Type B pancreatic cell (in vitro differentiated cells): ENCODE results near the gene CGB8. TPM values are rescaled to one million over a fixed set of nuclear protein-coding genes. Genes with fewer than 3 reads are reported as not detected.
A peak's percentile ranks its signal among the peaks of the same experiment; 100 is the strongest.

ENCODE experiments used
- DNase-seq: peaks from one replicate; pipeline ENCODE4 v3.0.0; 2021; ENCODE audit warnings: mixed read lengths; ENCODE audit not compliant: unreplicated experiment; ENCODE audit errors: extremely low spot score
- H3K27ac Mint-ChIP-seq: 2 replicates; pipeline ENCODE4 v1.8.0; 2021; ENCODE audit warnings: mild to moderate bottlenecking, mixed read lengths
- H3K27me3 Mint-ChIP-seq: 2 replicates; pipeline ENCODE4 v1.8.0; 2021; ENCODE audit warnings: mixed read lengths
- H3K36me3 Mint-ChIP-seq: 2 replicates; pipeline ENCODE4 v1.8.0; 2021; ENCODE audit warnings: mixed read lengths
- H3K4me1 Mint-ChIP-seq: one replicate; pipeline ENCODE4 v1.8.0; 2021; ENCODE audit warnings: mixed read lengths; ENCODE audit not compliant: unreplicated experiment
- H3K4me3 Mint-ChIP-seq: 2 replicates; pipeline ENCODE4 v1.8.0; 2021; ENCODE audit warnings: mild to moderate bottlenecking, mixed read lengths
- H3K9me3 Mint-ChIP-seq: 2 replicates; pipeline ENCODE4 v1.8.0; 2021; ENCODE audit warnings: mixed read lengths
- total RNA-seq: library from RNA; stranded (reverse); gene quantifications from 2 replicates; pipeline ENCODE4 v1.2.1, GENCODE V29; 2021; ENCODE audit warnings: low replicate concordance
- TF ChIP-seq, protein P1 (sequence below): fragments of 200-600 bp; sonication (generic); conservative IDR thresholded peaks from 2 replicates; pipeline ENCODE4 v1.5.0; 2021; ENCODE audit warnings: antibody characterized with exemption, mild to moderate bottlenecking

The CGB8 gene
- total RNA-seq, 1 donor from 2014 or later = not detected

- H3K27ac Mint-ChIP-seq = peak overlapping the region; percentile 79
- H3K36me3 Mint-ChIP-seq = peaks cover 11% of the 10 kb centered on the region
- no peaks in the 10 kb centered on the region for H3K9me3 Mint-ChIP-seq
- peaks cover 2% of the 10 kb centered on the region for H3K27me3 Mint-ChIP-seq
- TF ChIP-seq, protein P1, sequence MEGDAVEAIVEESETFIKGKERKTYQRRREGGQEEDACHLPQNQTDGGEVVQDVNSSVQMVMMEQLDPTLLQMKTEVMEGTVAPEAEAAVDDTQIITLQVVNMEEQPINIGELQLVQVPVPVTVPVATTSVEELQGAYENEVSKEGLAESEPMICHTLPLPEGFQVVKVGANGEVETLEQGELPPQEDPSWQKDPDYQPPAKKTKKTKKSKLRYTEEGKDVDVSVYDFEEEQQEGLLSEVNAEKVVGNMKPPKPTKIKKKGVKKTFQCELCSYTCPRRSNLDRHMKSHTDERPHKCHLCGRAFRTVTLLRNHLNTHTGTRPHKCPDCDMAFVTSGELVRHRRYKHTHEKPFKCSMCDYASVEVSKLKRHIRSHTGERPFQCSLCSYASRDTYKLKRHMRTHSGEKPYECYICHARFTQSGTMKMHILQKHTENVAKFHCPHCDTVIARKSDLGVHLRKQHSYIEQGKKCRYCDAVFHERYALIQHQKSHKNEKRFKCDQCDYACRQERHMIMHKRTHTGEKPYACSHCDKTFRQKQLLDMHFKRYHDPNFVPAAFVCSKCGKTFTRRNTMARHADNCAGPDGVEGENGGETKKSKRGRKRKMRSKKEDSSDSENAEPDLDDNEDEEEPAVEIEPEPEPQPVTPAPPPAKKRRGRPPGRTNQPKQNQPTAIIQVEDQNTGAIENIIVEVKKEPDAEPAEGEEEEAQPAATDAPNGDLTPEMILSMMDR = no peak
- peaks cover 10% of the 10 kb centered on the region for H3K4me1 Mint-ChIP-seq
- no peak for DNase-seq
- peak overlapping the region; percentile 97 for H3K4me3 Mint-ChIP-seq
Measured at GRCh38 chr19:49086296-49086695, 37.4 kb upstream of the CGB8 start.

- peak overlapping the region; percentile 79 for H3K27ac Mint-ChIP-seq
- TF ChIP-seq, protein P1 = no peak
- peaks cover 10% of the 10 kb centered on the region for H3K4me1 Mint-ChIP-seq
- H3K9me3 Mint-ChIP-seq = no peaks in the 10 kb centered on the region
- DNase-seq = no peak
- peaks cover 3% of the 10 kb centered on the region for H3K27me3 Mint-ChIP-seq
- H3K4me3 Mint-ChIP-seq = peak overlapping the region; percentile 97
- peaks cover 10% of the 10 kb centered on the region for H3K36me3 Mint-ChIP-seq
Measured at GRCh38 chr19:49085868-49086232, 36.9 kb upstream of the CGB8 start.

GRCh38 chr19:49085020-49085867 lies 36.3 kb upstream of the CGB8 start, which contains the start of gene SNRNP70:
Gene SNRNP70, plus strand, starts transcription at chr19:49085451. Its CDS starts 964 bp downstream, at chr19:49086415.
- H3K27me3 Mint-ChIP-seq = peaks cover 4% of the 10 kb centered on the region
- DNase-seq = peak; percentile 100
- peaks cover 10% of the 10 kb centered on the region for H3K4me1 Mint-ChIP-seq
- peak within 1 kb of the TSS; percentile 97 for H3K4me3 Mint-ChIP-seq
- H3K27ac Mint-ChIP-seq = peak within 1 kb of the TSS; percentile 79
- peaks cover 8% of the 10 kb centered on the region for H3K36me3 Mint-ChIP-seq
- no peaks in the 10 kb centered on the region for H3K9me3 Mint-ChIP-seq
- TF ChIP-seq, protein P1 = no peak

- TF ChIP-seq, protein P1 = no peak
- H3K27me3 Mint-ChIP-seq = peaks cover 8% of the 10 kb centered on the region
- peak overlapping the region; percentile 97 for H3K4me3 Mint-ChIP-seq
- peaks cover 6% of the 10 kb centered on the region for H3K36me3 Mint-ChIP-seq
- no peaks in the 10 kb centered on the region for H3K9me3 Mint-ChIP-seq
- H3K4me1 Mint-ChIP-seq = peaks cover 10% of the 10 kb centered on the region
- DNase-seq = no peak
- H3K27ac Mint-ChIP-seq = peak overlapping the region; percentile 79
Measured at GRCh38 chr19:49084206-49085019, 35.5 kb upstream of the CGB8 start.

DNA sequence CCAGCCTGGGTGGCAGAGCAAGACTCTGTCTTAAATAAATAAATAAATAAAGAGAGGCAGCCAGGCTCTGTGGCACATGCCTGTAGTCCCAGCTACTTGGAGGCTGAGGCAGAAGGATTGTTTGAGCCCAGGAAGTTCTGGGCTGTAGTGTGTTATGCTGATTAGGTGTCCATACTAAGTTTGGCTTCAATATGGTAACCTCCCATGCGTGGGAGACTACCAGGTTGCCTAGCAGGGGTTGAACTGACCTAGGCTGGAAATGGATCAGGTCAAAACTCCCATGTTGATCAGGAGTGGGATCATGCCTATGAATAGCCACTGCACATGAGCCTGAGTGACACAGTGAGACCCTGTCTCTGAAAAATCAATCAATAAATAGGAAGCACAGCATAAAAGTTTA lies 32.4 kb upstream of the CGB8 start:
- Mint-ChIP-seq H3K27ac (no peak overlapping the region), H3K36me3 (no peaks in the 10 kb centered on the region), H3K4me1 (peaks cover 4% of the 10 kb centered on the region), H3K4me3 (no peak overlapping the region), H3K27me3 (peaks cover 8% of the 10 kb centered on the region), H3K9me3 (no peaks in the 10 kb centered on the region)
- no peak for DNase-seq
- TF ChIP-seq, protein P1 = no peak
